ENCODE data around the gene HRG. TPM values are rescaled to one million over a fixed set of nuclear protein-coding genes. Genes with fewer than 3 reads are reported as not detected.

The HRG gene
- total and polyA plus RNA-seq, 2 of the 4 experiments (the other 2 are of a cell fraction) = not detected

GRCh38 chr3:186637686-186638085 is 28.1 kb upstream of the HRG start:
- Histone ChIP-seq H3K9me1 (ENCODE audit: insufficient read depth, low read length) (no peaks in the 10 kb centered on the region), H3K27me3 (ENCODE audit: control insufficient read depth, insufficient read depth, low read length) (peaks cover 15% of the 10 kb centered on the region), H3K36me3 (ENCODE audit: control insufficient read depth, insufficient read depth, low read length) (no peaks in the 10 kb centered on the region), H4K91ac (ENCODE audit: insufficient read depth, low read depth, low read length) (no peak overlapping the region), H4K8ac (ENCODE audit: low read depth in 2 of 2, low read length in 2 of 2) (no peak overlapping the region), H2BK120ac (ENCODE audit: low read depth, low read length) (no peak overlapping the region), H3K4me2 (ENCODE audit: low read depth, low read length) (no peak overlapping the region), H3K27ac (ENCODE audit: insufficient read depth, low read length) (no peak overlapping the region), H3K14ac (replicated peaks; ENCODE audit: low read depth, low read length) (no peak overlapping the region), H3K23ac (ENCODE audit: low read depth, low read length) (no peak overlapping the region), H3K18ac (ENCODE audit: low read depth, low read length) (no peak overlapping the region), H2AK5ac (ENCODE audit: low read depth, low read length) (no peak overlapping the region), H2AFZ (replicated peaks; ENCODE audit: low read length, poor library complexity) (no peak overlapping the region), H3K9me3 (ENCODE audit: control insufficient read depth, insufficient read depth, low read length) (no peaks in the 10 kb centered on the region), H3K4me1 (ENCODE audit: control insufficient read depth, insufficient read depth, low read length) (no peaks in the 10 kb centered on the region), H3K56ac (ENCODE audit: extremely low read depth, insufficient read depth, low read length) (no peak overlapping the region), H2AK9ac (replicated peaks; ENCODE audit: low read depth, low read length, poor library complexity) (no peak overlapping the region), H2BK20ac (ENCODE audit: low read depth, low read length) (no peak overlapping the region), H3K4ac (ENCODE audit: low read depth, low read length) (no peak overlapping the region), H4K5ac (ENCODE audit: low read depth, low read length) (no peak overlapping the region), H4K20me1 (ENCODE audit: insufficient read depth, low read length) (no peaks in the 10 kb centered on the region), H3K79me1 (ENCODE audit: low read depth in 1 of 2, low read length in 2 of 2) (no peaks in the 10 kb centered on the region), H2BK5ac (ENCODE audit: low read depth, low read length, poor library complexity, severe bottlenecking) (no peak overlapping the region), H3K4me3 (ENCODE audit: insufficient read depth, low read depth, low read length) (no peak overlapping the region), H3K9ac (ENCODE audit: low read depth, low read length) (no peak overlapping the region), H2BK15ac (ENCODE audit: low read depth, low read length) (no peak overlapping the region)
- POLR2A ChIA-PET (ENCODE audit: unreplicated experiment) = no interaction called here
- ATAC-seq (ENCODE audit: low read depth) (no peak), DNase-seq (no peak)
- WGBS, 2 experiments (ENCODE audit: extremely low coverage in 2 of 2, insufficient read length in 1 of 2) = 0% methylated on average over 1 of the region's 3 CpGs; no CpG with 5 or more reads in 1 of the 2 experiments
- no peak for TF ChIP-seq NFE2L2 (IDR thresholded peaks at IDR 0.05; ENCODE audit: low read depth, low read length)
- TF ChIP-seq BHLHE40 (IDR thresholded peaks at IDR 0.05; ENCODE audit: low read depth, low read length) = no peak
- TF ChIP-seq CEBPB (IDR thresholded peaks at IDR 0.05; ENCODE audit: low read depth, low read length) = no peak
- TF ChIP-seq, protein P1, sequence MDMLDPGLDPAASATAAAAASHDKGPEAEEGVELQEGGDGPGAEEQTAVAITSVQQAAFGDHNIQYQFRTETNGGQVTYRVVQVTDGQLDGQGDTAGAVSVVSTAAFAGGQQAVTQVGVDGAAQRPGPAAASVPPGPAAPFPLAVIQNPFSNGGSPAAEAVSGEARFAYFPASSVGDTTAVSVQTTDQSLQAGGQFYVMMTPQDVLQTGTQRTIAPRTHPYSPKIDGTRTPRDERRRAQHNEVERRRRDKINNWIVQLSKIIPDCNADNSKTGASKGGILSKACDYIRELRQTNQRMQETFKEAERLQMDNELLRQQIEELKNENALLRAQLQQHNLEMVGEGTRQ (IDR thresholded peaks at IDR 0.05; ENCODE audit: low read depth, low read length) = no peak
- no peak for TF ChIP-seq SMC3 (IDR thresholded peaks at IDR 0.05; ENCODE audit: low read depth, low read length)
- no peak for TF ChIP-seq MAFK (IDR thresholded peaks at IDR 0.05; ENCODE audit: low read depth, low read length)
- no peak for TF ChIP-seq RFX5 (IDR thresholded peaks at IDR 0.05; ENCODE audit: low read depth, low read length)
- TF ChIP-seq RAD21 (IDR thresholded peaks at IDR 0.05; ENCODE audit: low read length) = no peak
- no peak for TF ChIP-seq MXI1 (IDR thresholded peaks at IDR 0.05; ENCODE audit: borderline replicate concordance, low read depth, low read length)
- TF ChIP-seq POLR2A (IDR thresholded peaks at IDR 0.05; ENCODE audit: low read depth, low read length) = no peak
- TF ChIP-seq MAZ (IDR thresholded peaks at IDR 0.05; ENCODE audit: borderline replicate concordance, low read depth, low read length) = no peak
- TF ChIP-seq FOS (IDR thresholded peaks at IDR 0.05; ENCODE audit: low read depth, low read length) = no peak
- no peak for TF ChIP-seq RCOR1 (IDR thresholded peaks at IDR 0.05; ENCODE audit: insufficient replicate concordance, low read length)
- TF ChIP-seq, protein P2, sequence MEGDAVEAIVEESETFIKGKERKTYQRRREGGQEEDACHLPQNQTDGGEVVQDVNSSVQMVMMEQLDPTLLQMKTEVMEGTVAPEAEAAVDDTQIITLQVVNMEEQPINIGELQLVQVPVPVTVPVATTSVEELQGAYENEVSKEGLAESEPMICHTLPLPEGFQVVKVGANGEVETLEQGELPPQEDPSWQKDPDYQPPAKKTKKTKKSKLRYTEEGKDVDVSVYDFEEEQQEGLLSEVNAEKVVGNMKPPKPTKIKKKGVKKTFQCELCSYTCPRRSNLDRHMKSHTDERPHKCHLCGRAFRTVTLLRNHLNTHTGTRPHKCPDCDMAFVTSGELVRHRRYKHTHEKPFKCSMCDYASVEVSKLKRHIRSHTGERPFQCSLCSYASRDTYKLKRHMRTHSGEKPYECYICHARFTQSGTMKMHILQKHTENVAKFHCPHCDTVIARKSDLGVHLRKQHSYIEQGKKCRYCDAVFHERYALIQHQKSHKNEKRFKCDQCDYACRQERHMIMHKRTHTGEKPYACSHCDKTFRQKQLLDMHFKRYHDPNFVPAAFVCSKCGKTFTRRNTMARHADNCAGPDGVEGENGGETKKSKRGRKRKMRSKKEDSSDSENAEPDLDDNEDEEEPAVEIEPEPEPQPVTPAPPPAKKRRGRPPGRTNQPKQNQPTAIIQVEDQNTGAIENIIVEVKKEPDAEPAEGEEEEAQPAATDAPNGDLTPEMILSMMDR (conservative IDR thresholded peaks at IDR 0.05; ENCODE audit: low read depth, low read length) = no peak
- TF ChIP-seq ELK1 (IDR thresholded peaks at IDR 0.05; ENCODE audit: borderline replicate concordance, low read depth, low read length) = no peak
- TF ChIP-seq CHD1 (IDR thresholded peaks at IDR 0.05; ENCODE audit: low read depth, low read length) = no peak
- CTCF ChIA-PET = interaction anchor here (0.6 kb wide), 1 partner anchor 181 kb away, joined by 3 read pairs; no protein-coding TSS in a partner anchor
- in situ Hi-C loops (cut with MboI; ENCODE audit: low sequenced_read_pairs) (no loop called here), intact Hi-C loops (cut with micrococcal nuclease) (no loop called here), dilution Hi-C loops (cut with HindIII; ENCODE audit: low sequenced_read_pairs, unreplicated experiment) (no loop called here)
- BruUV-seq (replicated peaks) = no TSS peak
